ENCODE results near the gene DGCR8. TPM values are rescaled to one million over a fixed set of nuclear protein-coding genes. Genes with fewer than 3 reads are reported as not detected.

The DGCR8 gene
- total and polyA plus RNA-seq, 2 of the 4 experiments (the other 2 are of a cell fraction), result 16.7 to 25.3 TPM

- no peak overlapping the region for H2BK15ac ChIP-seq (ENCODE audit: low read depth, low read length)
- H2AK5ac ChIP-seq (ENCODE audit: low read depth, low read length), result peak overlapping the region; percentile 35; the same call in 1 of the 2 replicates
- no peaks in the 10 kb centered on the region for H3K27me3 ChIP-seq (ENCODE audit: control insufficient read depth, insufficient read depth, low read length)
- H4K20me1 ChIP-seq (ENCODE audit: insufficient read depth, low read length), result peaks cover 52% of the 10 kb centered on the region
- H3K27ac ChIP-seq (ENCODE audit: insufficient read depth, low read length), result peak overlapping the region; percentile 41
- peaks cover 9% of the 10 kb centered on the region for H3K9me1 ChIP-seq (ENCODE audit: insufficient read depth, low read length)
- H3K36me3 ChIP-seq (ENCODE audit: control insufficient read depth, insufficient read depth, low read length), result peaks cover 11% of the 10 kb centered on the region
- ChIA-PET POLR2A (ENCODE audit: unreplicated experiment) (no interaction called here), CTCF (no interaction called here)
- H2AFZ ChIP-seq (replicated peaks; ENCODE audit: low read length, poor library complexity), result peak overlapping the region; percentile 89
- in situ Hi-C loops (cut with MboI; ENCODE audit: low sequenced_read_pairs) (no loop called here), intact Hi-C loops (cut with micrococcal nuclease) (no loop called here), dilution Hi-C loops (cut with HindIII; ENCODE audit: low sequenced_read_pairs, unreplicated experiment) (no loop called here)
- DNase-seq (no peak), ATAC-seq (ENCODE audit: low read depth) (peak; percentile 16)
- peak overlapping the region; percentile 65; the same call in 1 of the 2 replicates for H4K91ac ChIP-seq (ENCODE audit: insufficient read depth, low read depth, low read length)
- no peak overlapping the region for H2BK20ac ChIP-seq (ENCODE audit: low read depth, low read length)
- TF ChIP-seq BHLHE40 (IDR thresholded peaks at IDR 0.05; ENCODE audit: low read depth, low read length) (peak; percentile 50), CEBPB (IDR thresholded peaks at IDR 0.05; ENCODE audit: low read depth, low read length) (no peak), RCOR1 (IDR thresholded peaks at IDR 0.05; ENCODE audit: insufficient replicate concordance, low read length) (no peak), MXI1 (IDR thresholded peaks at IDR 0.05; ENCODE audit: borderline replicate concordance, low read depth, low read length) (peak; percentile 74; the same call in 1 of the 2 replicates), USF2 (IDR thresholded peaks at IDR 0.05; ENCODE audit: low read depth, low read length) (peak; percentile 58), FOS (IDR thresholded peaks at IDR 0.05; ENCODE audit: low read depth, low read length) (no peak)
- H2BK5ac ChIP-seq (ENCODE audit: low read depth, low read length, poor library complexity, severe bottlenecking), result peak overlapping the region; percentile 43
- peak overlapping the region; percentile 72 for H3K4me3 ChIP-seq (ENCODE audit: insufficient read depth, low read depth, low read length)
- H3K79me1 ChIP-seq (ENCODE audit: low read depth in 1 of 2, low read length in 2 of 2), result peaks cover 11 to 49% of the 10 kb centered on the region in 2 experiments
- H3K9me3 ChIP-seq (ENCODE audit: control insufficient read depth, insufficient read depth, low read length), result no peaks in the 10 kb centered on the region
- H3K4me1 ChIP-seq (ENCODE audit: control insufficient read depth, insufficient read depth, low read length), result peaks cover 9% of the 10 kb centered on the region
- peak overlapping the region; percentile 71 to 73; a peak in 2 of 4 replicates for H4K8ac ChIP-seq (ENCODE audit: low read depth in 2 of 2, low read length in 2 of 2)
- H4K5ac ChIP-seq (ENCODE audit: low read depth, low read length), result no peak overlapping the region
- H2AK9ac ChIP-seq (replicated peaks; ENCODE audit: low read depth, low read length, poor library complexity), result peak overlapping the region; percentile 78
- H3K4me2 ChIP-seq (ENCODE audit: low read depth, low read length), result peak overlapping the region; percentile 91
- no peak overlapping the region for H3K56ac ChIP-seq (ENCODE audit: extremely low read depth, insufficient read depth, low read length)
- peak overlapping the region; percentile 22 for H3K14ac ChIP-seq (replicated peaks; ENCODE audit: low read depth, low read length)
- peak overlapping the region; percentile 65 for H3K23ac ChIP-seq (ENCODE audit: low read depth, low read length)
- no peak overlapping the region for H2BK120ac ChIP-seq (ENCODE audit: low read depth, low read length)
- no TSS peak for BruUV-seq (replicated peaks)
- no peak overlapping the region for H3K18ac ChIP-seq (ENCODE audit: low read depth, low read length)
- peak overlapping the region; percentile 72 for H3K9ac ChIP-seq (ENCODE audit: low read depth, low read length)
- H3K4ac ChIP-seq (ENCODE audit: low read depth, low read length), result peak overlapping the region; percentile 47
- 0% methylated on average over 27 of the region's 72 CpGs; no CpG with 5 or more reads in 1 of the 2 experiments for WGBS, 2 experiments (ENCODE audit: extremely low coverage in 2 of 2, insufficient read length in 1 of 2)
Observed at GRCh38 chr22:20131859-20132685, 52.0 kb downstream of the DGCR8 start.
